ENCODE results near the gene ZMAT2. TPM values are rescaled to one million over a fixed set of nuclear protein-coding genes. Genes with fewer than 3 reads are reported as not detected.
"Not testable (repeated sequence)": the region's sequence is repeated elsewhere in the genome, so short reads cannot be mapped to it uniquely, and the experiment has no call there.

Gene ZMAT2, protein sequence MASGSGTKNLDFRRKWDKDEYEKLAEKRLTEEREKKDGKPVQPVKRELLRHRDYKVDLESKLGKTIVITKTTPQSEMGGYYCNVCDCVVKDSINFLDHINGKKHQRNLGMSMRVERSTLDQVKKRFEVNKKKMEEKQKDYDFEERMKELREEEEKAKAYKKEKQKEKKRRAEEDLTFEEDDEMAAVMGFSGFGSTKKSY
- 10 to 100 TPM; 25.0 to 39.5 (median 33.9) TPM for total RNA-seq
- 10 to 100 TPM; 56.0 to 72.9 TPM for polyA plus RNA-seq
- long read RNA-seq, donor 1, partial matches to known transcripts = 1 of 3 reads
- long read RNA-seq, donor 1, other reads (novel, unspliced or antisense) = 0 of 3 reads
- long read RNA-seq, donor 2, transcript ZMAT2-201 (6 exons, 1,647 nt) = major isoform, 22 of 23 reads
- long read RNA-seq, donor 2, partial matches to known transcripts = 1 of 23 reads
- long read RNA-seq, donor 2, other reads (novel, unspliced or antisense) = 0 of 23 reads
- long read RNA-seq, donor 3, partial matches to known transcripts = 1 of 7 reads
- long read RNA-seq, donor 3, other reads (novel, unspliced or antisense) = 1 of 7 reads

- Histone ChIP-seq H3K4me1 (peaks cover 0 to 19% (median 14%) of the 10 kb centered on the region in 12 donors), H3K36me3 (peaks cover 3 to 89% (median 82%) of the 10 kb centered on the region in 9 donors), H3K27ac (peak within 1 kb of the TSS in 11 of 12 donors; percentile 47 to 74 (median 64)), H3K4me3 (peak within 1 kb of the TSS; percentile 49 to 97 (median 83)), H3K9me3 (no peaks in the 10 kb centered on the region), H3K27me3 (no peaks in the 10 kb centered on the region)
- peak; percentile 94 to 96 (median 95) for DNase-seq
- peak; percentile 98 to 100 (median 99) for ATAC-seq
- TF ChIP-seq POLR2A (IDR thresholded peaks at IDR 0.05) (peak in 1 of 2 donors; percentile 79), CTCF (IDR thresholded peaks at IDR 0.05) (no peak)
- 1 to 2% (median 2%) methylated on average over 44 of the region's 44 CpGs for WGBS, 4 donors
- intact Hi-C loops (cut with DNase I) = loop anchor here in 1 of 10 donors (10.0 kb wide), 1 partner anchor 136 kb away; the partner anchor contains the start of genes APBB3 and SLC35A4
Observed at GRCh38 chr5:140700177-140701144, at the start of gene ZMAT2. Gene ZMAT2 (plus strand): TSS chr5:140700447. CDS start chr5:140700461, 14 bp downstream.

DNA sequence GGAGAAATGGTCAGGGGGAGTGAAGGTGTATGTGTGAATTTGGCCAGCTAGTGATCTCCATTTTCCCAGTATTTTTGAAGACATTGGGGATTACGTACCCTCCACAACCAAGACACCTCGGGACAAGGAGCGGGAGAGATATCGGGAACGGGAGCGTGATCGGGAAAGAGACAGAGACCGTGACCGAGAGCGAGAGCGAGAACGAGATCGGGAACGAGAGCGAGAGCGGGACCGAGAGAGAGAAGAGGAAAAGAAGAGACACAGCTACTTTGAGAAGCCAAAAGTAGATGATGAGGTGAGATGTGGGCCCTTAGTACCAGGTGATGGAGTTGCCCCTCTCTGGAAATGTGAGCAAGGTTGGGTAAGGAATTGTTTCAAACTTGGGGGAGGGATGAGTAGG lies 41.4 kb upstream of the ZMAT2 start:
- intact Hi-C loops (cut with DNase I) = no loop called here
- peaks cover 3 to 95% (median 93%) of the 10 kb centered on the region in 9 donors for H3K36me3 ChIP-seq
- DNase-seq (no peak), ATAC-seq (no peak)
- no peak overlapping the region for H3K4me3 ChIP-seq
- 97 to 98% (median 97%) methylated on average over 17 of the region's 17 CpGs for WGBS, 4 donors
- no peaks in the 10 kb centered on the region for H3K9me3 ChIP-seq
- H3K27me3 ChIP-seq = no peaks in the 10 kb centered on the region
- peaks cover 0 to 6% (median 2%) of the 10 kb centered on the region in 12 donors for H3K4me1 ChIP-seq
- TF ChIP-seq CTCF (IDR thresholded peaks at IDR 0.05) (no peak), POLR2A (IDR thresholded peaks at IDR 0.05) (no peak)
- H3K27ac ChIP-seq = no peak overlapping the region

DNA sequence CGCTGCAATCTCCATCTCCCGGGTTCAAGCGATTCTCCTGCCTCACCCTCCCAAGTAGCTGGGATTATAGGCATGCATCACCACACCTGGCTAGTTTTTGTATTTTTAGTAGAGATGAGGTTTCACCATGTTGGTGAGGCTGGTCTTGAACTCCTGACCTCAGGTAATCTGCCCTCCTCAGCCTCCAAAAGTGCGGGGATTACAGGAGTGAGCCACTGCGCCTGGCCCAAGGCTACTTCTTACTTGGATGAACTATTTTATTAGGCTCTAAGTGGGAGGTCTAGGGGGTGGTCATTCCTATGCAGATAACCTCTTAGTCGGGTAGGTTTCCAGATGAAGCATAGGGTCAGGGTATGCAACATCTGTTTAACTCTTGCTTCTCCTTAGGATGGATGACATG lies 39.9 kb upstream of the ZMAT2 start:
- Histone ChIP-seq H3K36me3 (peaks cover 3 to 80% (median 78%) of the 10 kb centered on the region in 9 donors), H3K4me1 (peaks cover 0 to 11% (median 5%) of the 10 kb centered on the region in 12 donors)
- not testable (repeated sequence) for H3K27me3 ChIP-seq, H3K4me3 ChIP-seq, H3K9me3 ChIP-seq, H3K27ac ChIP-seq, DNase-seq, ATAC-seq
- 86 to 88% (median 87%) methylated on average over 6 of the region's 6 CpGs for WGBS, 4 donors
- intact Hi-C loops (cut with DNase I) = loop anchor here in 2 of 10 donors (10.0 kb wide), 1 partner anchor 256 kb away; the partner anchor contains the start of gene ANKHD1 (in 2 of the 2)

GRCh38 chr5:140664030-140664358 lies 36.3 kb upstream of the ZMAT2 start:
- H3K4me3 ChIP-seq = peak overlapping the region; percentile 50 to 98 (median 90)
- peaks cover 0 to 34% (median 27%) of the 10 kb centered on the region in 12 donors for H3K4me1 ChIP-seq
- no peaks in the 10 kb centered on the region for H3K9me3 ChIP-seq
- TF ChIP-seq POLR2A (IDR thresholded peaks at IDR 0.05) (no peak), CTCF (IDR thresholded peaks at IDR 0.05) (no peak)
- peak overlapping the region; percentile 90 to 99 (median 94) for H3K27ac ChIP-seq
- 7 to 18% (median 7%) methylated on average over 18 of the region's 18 CpGs for whole genome bisulfite sequencing, 4 donors
- H3K36me3 ChIP-seq = peaks cover 0 to 64% (median 59%) of the 10 kb centered on the region in 9 donors
- peak in 2 of 4 donors; percentile 17 to 21 for ATAC-seq
- no peaks in the 10 kb centered on the region for H3K27me3 ChIP-seq
- intact Hi-C loops (cut with DNase I) = loop anchor here in 4 of 10 donors (1.0 to 10.0 kb wide), 5 partner anchors 17 to 259 kb away; partner anchors contain the start of genes ANKHD1 (in 2 of the 4), IK (in 2 of the 4), NDUFA2 (in 2 of the 4) and HARS1 (in 1 of the 4)
- DNase-seq = no peak

Data from heart left ventricle (tissue), 16 donors.